ENCODE results near the gene OR2A1.
"Not testable (repeated sequence)": the region's sequence is repeated elsewhere in the genome, so short reads cannot be mapped to it uniquely, and the experiment has no call there.

Gene OR2A1, protein sequence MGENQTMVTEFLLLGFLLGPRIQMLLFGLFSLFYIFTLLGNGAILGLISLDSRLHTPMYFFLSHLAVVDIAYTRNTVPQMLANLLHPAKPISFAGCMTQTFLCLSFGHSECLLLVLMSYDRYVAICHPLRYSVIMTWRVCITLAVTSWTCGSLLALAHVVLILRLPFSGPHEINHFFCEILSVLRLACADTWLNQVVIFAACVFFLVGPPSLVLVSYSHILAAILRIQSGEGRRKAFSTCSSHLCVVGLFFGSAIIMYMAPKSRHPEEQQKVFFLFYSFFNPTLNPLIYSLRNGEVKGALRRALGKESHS

DNA sequence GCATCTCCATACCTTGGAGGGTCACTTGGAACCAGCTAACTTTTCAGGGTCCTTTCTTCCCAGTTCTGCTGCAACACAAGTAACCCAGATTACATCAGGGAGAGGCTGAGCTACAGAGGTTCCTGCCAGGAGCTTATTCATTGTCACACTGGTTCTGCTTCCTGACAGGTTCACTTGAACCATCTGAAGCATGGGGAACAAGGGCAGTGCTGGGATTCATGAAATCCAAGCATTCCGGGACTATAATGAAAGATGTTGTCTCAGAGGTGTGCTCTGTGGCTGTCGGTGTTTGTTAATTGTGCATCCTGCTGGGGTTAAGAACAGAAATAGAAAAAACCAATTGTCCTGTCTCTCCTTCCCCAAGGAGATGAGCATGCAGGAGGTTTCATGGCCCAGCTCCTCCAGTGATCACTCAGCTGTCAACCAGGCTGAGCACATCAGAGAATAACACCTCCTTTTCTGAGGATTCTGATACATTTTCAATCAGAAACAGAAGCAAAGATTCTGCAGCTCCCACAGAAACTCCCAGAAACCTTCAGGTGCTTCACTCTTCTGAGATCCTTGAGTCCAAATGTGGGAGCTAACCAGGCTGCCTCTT lies at the start of gene OR2A1:
TSS of gene OR2A1 (plus strand) at position 548 of the 598 bp plus-strand sequence. CDS start 5,706 bp downstream, outside the sequence.
- not testable (repeated sequence) for DNase-seq (ENCODE audit: low spot score)

DNA sequence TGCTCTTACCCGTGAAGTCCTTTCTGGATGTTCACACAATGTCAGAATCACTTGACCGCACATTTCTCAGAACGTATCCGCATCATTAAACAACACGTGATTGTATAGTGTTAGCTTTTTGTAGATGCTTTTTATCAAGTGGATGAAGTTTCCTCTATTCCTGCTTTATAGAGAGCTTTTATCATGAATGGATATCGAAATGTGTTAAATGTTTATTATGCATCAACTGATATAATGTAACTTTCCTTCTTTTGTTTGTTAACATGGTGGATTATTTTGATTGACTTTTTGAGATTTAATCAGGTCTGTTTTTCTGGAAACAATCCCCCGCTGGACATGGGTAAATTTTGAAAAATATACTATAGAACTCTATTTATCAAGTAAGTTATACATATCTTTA lies 47.5 kb upstream of the OR2A1 start, which contains the start of gene OR2A7:
TSS of gene OR2A7 (minus strand) at position 101 of the 400 bp plus-strand sequence. CDS start 5,164 bp downstream, outside the sequence.
- DNase-seq (ENCODE audit: low spot score): not testable (repeated sequence)

DNA sequence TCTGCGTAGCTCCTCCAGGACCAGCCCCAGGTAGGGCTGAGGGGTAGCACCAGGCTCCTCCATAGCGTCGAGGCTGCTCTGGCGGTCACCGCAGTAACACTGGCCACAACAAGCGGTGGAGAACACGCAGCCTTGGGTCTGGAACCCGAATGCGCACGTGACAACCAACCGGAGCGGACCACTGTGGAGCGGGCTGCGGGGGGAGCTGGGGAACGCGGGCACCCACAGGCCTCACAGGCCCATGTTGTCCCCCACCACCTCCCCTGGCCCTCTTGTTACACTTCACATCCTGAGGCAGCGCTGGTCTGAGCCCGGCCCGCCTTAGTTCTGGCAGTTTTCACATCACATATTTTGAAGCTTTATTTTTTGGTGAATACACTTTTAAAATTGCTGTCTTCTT lies 43.0 kb upstream of the OR2A1 start, which contains the start of gene CTAGE8:
TSS of gene CTAGE8 (minus strand) at position 101 of the 400 bp plus-strand sequence. CDS start at position 63, 38 bp downstream.
- not testable (repeated sequence) for DNase-seq (ENCODE audit: low spot score)

DNA sequence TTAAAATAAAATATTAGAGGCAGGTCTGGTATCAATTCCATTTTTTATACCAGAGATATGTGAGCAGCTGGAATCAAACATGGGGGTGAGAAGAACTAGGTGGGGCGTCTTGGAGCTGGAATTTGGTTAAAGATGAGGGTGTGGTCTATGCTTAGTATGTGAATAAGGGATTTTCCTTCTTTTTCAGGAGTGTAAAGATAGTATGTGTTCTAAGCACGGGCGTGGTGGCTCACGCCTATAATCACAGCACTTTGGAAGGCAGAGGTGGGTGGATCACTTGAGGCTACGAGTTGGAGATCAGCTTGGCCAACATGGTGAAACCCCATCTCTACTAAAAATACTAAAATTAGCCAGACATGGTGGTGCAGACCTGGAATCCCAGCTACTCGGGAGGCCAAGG lies 36.9 kb upstream of the OR2A1 start:
- not testable (repeated sequence) for DNase-seq (ENCODE audit: low spot score)

DNA sequence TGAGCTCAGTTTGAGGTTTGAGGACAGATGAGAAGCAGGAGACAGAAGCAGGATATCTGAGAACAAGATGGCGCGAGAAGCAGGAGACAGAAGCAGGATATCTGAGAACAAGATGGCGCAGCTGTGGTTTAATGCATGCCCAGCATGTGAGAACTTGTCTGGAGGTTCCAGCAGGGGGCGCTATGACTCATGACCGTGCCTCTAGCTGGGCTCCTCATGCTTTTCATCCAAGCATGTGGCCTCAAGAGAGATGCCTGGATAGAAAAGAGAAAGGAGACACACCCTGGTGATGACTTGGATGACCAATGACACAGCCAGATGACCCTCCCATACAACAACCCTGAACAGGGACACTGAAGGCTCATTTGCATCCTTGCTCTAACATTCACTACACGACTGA lies 32.2 kb upstream of the OR2A1 start:
- not testable (repeated sequence) for DNase-seq (ENCODE audit: low spot score)

DNA sequence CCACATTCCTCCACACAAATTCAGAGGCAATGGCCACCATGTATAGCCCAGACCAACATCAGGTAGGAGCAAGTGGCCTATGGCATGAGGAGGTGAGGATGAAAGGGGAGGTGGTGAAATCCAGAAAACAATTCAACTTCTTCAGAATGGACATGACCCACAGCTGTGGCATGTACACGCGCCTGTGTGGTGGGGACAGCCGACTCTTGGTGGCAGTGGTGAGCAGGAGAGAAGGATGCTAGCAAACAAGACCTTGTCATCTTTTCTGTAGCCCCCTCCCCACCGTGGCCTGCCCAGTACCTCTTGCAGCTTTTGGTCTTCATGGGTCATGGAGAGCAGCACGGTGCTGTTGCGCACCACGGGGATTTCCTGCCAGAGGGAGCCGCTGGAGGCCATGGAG lies 30.2 kb upstream of the OR2A1 start:
- not testable (repeated sequence) for DNase-seq (ENCODE audit: low spot score)

DNA sequence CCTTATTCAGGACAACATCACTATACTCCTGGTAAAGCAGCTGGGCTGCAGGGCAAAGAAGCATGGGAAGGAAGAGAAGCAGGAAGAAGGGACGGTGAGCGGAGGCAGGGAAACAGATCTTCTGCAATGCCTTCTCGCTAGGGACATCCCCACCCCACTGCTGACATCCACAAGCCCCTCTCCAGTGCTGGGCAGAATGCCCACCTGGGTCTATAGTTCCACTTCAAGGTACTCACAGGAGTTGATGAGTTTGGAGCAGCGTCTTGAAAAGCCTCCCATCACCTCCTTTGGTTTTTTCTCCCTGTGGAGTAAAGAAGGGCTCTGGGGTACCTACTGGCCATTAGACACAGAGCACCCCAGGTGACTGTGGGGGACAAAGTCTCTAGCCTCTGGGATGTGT lies 29.7 kb upstream of the OR2A1 start:
- DNase-seq (ENCODE audit: low spot score): not testable (repeated sequence)

DNA sequence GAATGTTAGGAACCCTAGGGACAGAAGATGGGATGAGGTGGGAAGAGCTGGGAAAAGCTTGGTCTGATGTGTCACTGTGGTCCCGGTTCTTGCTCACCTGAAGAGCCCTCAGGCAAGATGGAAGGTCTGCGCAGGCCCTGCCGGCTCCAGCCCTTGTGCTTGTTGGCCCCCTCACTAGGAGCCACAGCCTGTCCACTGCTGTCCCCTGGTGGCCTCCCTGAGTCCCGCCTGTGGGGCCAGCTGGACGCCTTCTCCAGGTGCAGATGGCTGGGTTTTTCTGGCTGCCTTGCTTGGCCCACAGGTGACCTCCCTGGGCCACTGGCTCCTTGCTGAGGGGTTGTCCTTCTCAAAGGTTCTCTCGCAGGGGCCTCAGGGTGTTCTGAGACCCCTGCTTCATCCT lies 28.5 kb upstream of the OR2A1 start:
- not testable (repeated sequence) for DNase-seq (ENCODE audit: low spot score)

DNA sequence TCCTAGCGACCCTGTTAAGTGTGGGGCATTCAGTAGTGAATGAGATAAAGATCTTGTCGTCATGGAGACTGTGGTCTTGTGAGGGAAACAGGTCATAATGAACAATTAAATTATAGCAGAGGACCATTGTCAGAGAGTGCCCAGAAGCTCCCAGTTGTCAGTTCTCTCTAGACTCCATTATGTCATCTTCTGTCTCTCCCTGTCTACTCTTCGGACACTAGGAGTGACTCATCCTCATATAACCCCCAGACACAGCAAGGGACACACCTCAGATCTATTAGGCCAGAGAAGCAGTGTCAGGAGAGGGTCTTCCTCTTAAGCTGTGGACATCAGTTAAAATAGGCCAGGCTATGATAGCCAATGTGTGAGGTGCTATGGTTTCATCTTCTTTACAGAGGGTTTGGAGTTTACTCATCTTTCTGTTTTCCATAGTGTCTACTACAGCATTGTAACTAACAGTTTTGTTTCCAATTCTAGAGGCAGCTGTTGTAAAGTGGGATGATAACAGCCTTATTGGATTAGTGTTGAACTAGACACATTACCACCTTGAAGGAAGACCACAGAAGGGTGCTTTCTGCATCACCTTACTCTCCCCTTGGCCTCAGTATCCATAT lies 24.9 kb upstream of the OR2A1 start:
- DNase-seq (ENCODE audit: low spot score): not testable (repeated sequence)

DNA sequence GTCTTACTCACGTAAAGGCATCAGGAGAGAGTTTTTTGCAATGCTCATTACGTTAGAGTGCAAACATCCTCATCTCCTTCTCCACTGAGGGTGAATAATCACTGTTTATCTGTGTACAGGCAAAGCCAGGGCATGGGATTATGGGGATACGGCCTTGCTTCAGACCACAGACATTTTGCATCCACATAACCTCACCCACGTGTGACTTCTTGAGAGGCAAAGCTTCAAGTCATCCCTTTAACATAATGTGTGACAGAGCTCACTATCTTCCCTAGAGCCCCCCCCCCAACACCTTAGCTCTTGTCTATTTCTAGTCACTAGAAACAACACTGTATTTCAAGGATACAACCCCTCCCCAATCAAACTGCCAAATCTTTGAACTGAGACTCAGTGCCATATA lies 20.6 kb upstream of the OR2A1 start:
- DNase-seq (ENCODE audit: low spot score): not testable (repeated sequence)

DNA sequence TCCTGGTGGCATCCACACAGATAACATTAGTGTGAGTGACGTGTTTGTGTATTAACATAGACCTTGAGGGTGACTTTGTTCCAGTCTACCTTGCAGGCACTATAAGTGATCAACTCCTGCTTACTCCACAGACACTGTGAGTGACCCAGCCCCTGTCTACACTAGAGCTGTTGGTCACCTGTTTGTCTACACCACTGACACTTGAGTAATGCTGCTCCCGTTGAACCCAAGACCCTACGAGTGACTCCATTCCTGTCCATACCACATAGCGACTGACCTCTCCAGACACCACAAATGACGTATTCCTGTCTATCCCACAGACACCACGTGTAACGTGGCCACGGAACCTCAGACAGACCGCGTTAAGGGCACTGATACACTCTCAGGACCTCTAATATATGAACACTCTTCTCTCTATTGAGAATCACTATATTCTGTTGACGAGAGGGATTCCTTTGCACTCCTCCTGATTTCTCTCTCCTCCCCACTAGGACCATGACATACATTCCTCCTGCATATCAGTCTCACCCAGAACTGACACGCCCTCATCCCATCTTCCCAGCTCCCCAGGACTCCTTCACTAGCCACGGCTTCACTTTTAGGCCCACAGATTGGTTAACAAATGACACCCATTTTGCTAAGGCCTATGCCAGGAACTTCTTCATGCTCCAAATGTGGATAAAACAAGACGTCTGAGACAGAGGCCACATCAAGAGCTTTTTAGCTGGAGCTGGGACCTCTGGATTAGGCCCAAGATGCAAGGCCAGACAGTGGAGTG lies 19.6 kb upstream of the OR2A1 start:
- not testable (repeated sequence) for DNase-seq (ENCODE audit: low spot score)

DNA sequence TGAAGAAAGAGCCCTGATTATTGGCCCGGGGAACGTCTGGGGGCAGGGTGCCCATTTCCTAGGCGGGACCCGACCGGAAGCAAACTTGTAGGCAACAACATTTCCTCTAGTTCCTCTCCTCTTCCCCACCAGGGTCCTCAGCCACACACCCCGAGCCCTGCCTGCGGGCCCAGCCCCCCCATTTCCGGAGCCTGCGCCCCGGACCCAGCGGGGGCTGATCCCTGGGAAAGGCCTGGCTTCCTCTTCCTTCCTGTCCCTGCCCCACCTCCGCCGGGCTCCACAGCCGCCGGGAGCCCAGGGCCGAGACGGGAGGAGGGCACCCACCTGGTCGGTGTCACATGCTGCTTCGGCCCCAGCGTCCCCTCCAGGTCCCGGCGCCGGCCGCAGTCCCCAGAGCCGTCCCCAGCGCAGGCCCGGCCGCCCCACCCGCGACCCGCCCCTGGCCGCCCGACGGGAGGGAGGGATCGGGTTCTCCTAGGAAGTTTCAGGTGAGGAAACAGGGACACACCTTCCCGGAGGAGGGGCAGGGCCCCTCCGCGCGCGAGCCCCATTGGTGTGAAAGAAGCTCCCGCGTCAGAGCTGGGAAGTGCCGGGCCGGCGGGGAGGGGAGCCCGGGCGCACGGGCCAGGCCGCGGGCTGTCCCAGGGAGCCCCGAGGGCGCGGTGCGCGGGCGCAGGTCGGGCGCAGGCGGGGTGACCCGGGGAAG lies 18.3 kb upstream of the OR2A1 start:
- DNase-seq (ENCODE audit: low spot score): not testable (repeated sequence)

DNA sequence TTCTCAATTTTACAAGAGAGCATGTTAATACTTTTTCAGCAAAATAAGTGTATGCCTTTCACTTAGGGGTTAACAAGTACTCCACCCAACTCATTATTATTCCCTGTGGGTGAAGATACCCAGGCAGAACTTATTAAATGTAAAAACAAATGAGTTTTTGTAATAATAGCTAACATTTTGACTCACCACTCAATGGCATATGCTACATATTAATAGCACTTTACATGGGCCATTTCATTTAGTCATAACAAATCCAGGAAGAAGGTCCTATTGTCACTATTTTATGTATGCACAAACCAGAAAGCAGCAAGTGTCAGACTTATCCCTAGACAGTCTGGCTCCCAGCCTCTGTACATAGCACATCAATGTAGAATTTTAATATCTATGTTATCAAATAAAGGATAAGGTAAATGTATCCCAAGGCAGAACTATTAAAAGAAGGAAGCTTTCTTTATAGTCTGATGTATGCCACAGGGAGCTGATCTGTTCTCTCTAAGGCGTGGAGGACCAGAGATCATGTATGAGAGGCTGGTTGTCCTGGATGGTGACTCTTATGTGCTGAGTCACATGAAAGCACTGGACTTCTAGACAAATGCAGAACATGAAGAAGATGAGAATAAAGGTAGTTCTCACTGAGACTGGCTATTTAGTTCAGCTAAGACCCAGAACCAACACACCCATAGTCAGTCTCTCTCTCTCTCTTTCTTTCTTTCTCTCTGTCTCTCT lies 9.5 kb upstream of the OR2A1 start:
- not testable (repeated sequence) for DNase-seq (ENCODE audit: low spot score)

DNA sequence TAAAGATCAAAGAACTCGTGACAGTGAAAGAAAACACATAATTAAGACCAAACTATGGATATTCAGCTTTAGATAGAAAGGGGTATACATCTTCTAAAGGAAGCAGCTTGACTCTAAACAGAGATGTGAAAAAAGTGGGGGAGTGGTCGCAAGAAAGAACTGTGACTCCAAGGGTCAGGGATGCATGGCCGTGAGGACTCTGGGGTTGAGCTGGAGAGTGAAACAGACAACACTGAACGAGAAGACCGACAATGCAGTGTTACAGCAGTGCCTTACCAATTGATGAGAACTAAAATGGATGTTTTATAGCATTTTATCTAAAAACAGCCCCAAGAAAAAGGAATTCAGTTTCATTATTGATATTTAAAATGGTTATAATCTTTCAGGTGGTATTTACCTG lies 8.6 kb upstream of the OR2A1 start:
- not testable (repeated sequence) for DNase-seq (ENCODE audit: low spot score)

DNA sequence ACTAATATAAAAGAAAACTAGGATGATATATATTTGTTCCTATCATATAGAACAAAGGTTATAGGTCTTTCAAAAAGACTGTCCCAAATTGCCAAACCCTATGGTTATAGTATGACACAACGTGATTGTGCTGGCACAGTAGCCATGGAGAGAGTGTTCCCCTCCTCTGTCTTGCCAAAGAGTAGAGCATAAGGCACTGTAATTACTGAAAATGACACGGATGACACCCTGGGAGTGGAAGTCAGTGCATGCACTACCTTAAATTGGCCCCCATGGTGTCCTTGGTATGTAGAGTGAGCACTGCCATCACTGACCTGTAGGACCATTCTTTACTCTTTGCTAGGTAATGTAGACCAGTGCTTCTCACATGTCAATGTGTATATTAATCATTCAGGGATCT lies 7.1 kb upstream of the OR2A1 start:
- DNase-seq (ENCODE audit: low spot score): not testable (repeated sequence)

DNA sequence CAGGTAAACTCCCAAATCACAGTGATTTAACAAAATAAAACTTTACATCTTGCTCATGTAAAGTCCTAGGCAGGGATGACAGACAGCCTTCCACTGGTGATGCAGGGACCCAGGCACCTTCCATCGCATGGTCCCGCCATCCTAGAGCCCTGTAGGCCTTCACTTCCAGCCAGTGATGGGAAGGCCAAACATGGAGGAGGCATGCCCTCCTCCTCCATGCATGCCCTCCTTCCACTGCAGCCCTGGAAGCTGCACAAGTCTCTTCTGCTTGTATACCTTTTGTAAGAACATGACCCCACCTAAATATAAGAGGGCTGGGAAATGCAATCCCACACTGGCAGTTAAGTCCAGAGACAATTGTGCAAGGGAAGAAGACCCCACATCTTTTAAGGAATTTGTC lies 2.5 kb upstream of the OR2A1 start:
- DNase-seq (ENCODE audit: low spot score): not testable (repeated sequence)

DNA sequence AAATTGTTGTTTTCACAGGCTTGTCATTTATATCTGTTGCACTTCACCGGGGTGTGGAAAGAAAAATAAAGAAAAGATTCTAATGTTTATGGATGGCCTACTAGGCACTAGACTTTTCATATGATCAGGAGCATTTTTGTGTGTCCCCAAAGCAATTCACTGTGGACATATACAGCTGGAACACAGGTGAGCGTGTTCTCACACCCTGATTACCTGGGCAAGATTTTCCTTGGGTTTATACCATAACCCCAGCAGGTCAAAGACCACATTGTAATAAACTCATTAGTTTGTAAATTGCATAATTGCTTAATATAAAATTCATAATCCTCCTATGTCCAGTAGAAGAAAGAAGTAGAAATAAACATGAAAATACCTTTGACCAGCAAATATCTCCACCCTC lies 1.0 kb upstream of the OR2A1 start:
- DNase-seq (ENCODE audit: low spot score): not testable (repeated sequence)

DNA sequence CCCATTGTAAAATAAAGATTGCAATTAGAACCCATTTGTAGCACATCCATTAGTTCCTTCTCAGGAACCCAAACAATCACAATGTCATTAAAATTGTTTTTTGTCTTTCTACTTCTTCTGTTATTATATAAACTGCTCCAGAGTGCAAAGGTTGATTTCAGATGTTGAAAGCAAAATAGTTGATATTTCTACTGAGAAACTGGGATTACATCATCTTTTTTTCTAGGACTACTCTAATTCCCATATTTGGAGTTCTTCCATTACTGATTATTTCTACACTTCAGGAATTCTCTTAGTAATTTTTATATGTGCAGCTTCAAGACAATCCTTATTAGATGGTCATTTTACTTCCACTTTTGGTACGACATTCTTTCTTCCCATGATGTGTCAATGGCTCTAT lies 5.3 kb downstream of the OR2A1 start:
- DNase-seq (ENCODE audit: low spot score): not testable (repeated sequence)

DNA sequence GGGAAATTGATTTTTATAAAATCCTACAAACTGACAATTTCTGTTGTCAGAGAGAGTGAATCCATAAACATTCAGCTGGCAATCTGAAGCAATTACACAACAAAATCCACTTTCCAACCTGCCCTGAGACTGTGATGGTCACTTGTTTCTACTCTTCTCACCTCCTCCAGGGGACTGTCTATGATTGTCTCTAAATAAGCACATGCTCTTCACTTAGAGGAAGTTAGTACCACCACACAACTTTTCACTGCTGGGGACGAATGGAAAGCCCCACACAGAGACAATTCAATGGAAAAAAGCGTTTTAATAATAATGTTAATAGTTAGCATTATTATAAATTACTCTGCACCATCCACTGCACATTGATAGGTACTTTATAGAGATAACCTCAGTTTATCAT lies 7.3 kb downstream of the OR2A1 start:
- DNase-seq (ENCODE audit: low spot score): not testable (repeated sequence)

DNA sequence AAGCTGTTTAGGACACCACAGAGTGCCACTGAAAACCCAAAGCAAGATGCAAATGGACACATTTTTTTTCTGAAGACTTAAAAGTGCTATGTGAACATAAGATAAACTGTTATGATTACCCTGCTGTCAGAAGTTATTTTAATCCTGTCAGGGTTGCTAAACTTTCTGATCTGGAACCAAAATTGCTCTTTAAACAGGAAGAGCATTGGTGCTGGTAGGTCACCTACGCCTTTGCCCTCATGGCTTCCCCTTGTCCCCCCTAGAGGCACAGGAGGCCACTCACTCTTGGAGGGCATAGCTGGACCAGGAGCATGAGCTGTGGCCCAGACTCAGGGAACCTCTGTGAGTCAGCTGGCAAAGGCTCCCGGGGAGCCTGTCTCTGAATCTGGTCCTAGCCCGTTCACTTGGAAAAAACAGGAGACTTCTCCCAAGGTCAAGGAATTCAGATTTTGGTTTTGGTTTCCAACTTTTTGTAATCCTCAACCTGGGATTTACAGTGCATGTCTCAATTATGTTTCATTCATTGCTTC lies 9.5 kb downstream of the OR2A1 start:
- DNase-seq (ENCODE audit: low spot score): not testable (repeated sequence)
